Astrocyte (in vitro differentiated cells and primary cell): ENCODE measurements around the gene PLD4. TPM values are rescaled to one million over a fixed set of nuclear protein-coding genes. Genes with fewer than 3 reads are reported as not detected.

ENCODE experiments used
- DNase-seq: peaks from one replicate; pipeline ENCODE4 v3.0.0-alpha.2; 2010; ENCODE audit warnings: low read depth
- FAIRE-seq: peaks from 2 replicates; lab custom pipeline; 2011; peaks lifted over from hg19 to GRCh38; lab: Jason Lieb, UNC
- H2AFZ ChIP-seq: 2 replicates; pipeline ENCODE4 v1.6.0; 2012; ENCODE audit warnings: low read depth, low read length, inconsistent platforms
- H3K27ac ChIP-seq: 2 replicates; pipeline ENCODE4 v1.5.1; 2011; ENCODE audit warnings: low read depth, low read length, inconsistent platforms
- H3K27me3 ChIP-seq: 2 replicates; pipeline ENCODE4 v1.6.0; 2011; ENCODE audit warnings: low read length, inconsistent platforms; ENCODE audit not compliant: insufficient read depth
- H3K36me3 ChIP-seq: 2 replicates; pipeline ENCODE4 v1.5.1; 2011; ENCODE audit warnings: low read length, inconsistent platforms; ENCODE audit not compliant: insufficient read depth
- H3K4me1 ChIP-seq: 2 replicates; pipeline ENCODE4 v1.5.1; 2011; ENCODE audit warnings: low read length, inconsistent platforms; ENCODE audit not compliant: insufficient read depth
- H3K4me2 ChIP-seq: 2 replicates; pipeline ENCODE4 v1.6.0; 2012; ENCODE audit warnings: low read length, inconsistent platforms
- H3K4me3 ChIP-seq: 2 replicates; pipeline ENCODE4 v1.5.1; 2011; ENCODE audit warnings: low read depth, mild to moderate bottlenecking, low read length, inconsistent platforms; ENCODE audit not compliant: insufficient read depth
- H3K79me2 ChIP-seq: 2 replicates; pipeline ENCODE4 v1.6.0; 2012; ENCODE audit warnings: mild to moderate bottlenecking, low read length, inconsistent platforms; ENCODE audit not compliant: insufficient read depth
- H3K9ac ChIP-seq: 2 replicates; pipeline ENCODE4 v1.6.0; 2012; ENCODE audit warnings: mild to moderate bottlenecking, low read length, inconsistent platforms
- H3K9me3 ChIP-seq: 2 replicates; pipeline ENCODE4 v1.5.1; 2012; ENCODE audit warnings: low read depth, mild to moderate bottlenecking, low read length, inconsistent platforms; ENCODE audit not compliant: insufficient read depth
- H4K20me1 ChIP-seq: 2 replicates; pipeline ENCODE4 v1.6.0; 2012; ENCODE audit warnings: low read length, inconsistent platforms; ENCODE audit not compliant: insufficient read depth
- H3K27ac Mint-ChIP-seq: one replicate; pipeline ENCODE4 v1.8.0; 2021; ENCODE audit warnings: mild to moderate bottlenecking, mixed read lengths; ENCODE audit not compliant: unreplicated experiment
- H3K27me3 Mint-ChIP-seq: one replicate; pipeline ENCODE4 v1.8.0; 2021; ENCODE audit warnings: low read depth, mixed read lengths; ENCODE audit not compliant: unreplicated experiment
- H3K36me3 Mint-ChIP-seq: one replicate; pipeline ENCODE4 v1.8.0; 2021; ENCODE audit warnings: low read depth, mixed read lengths; ENCODE audit not compliant: unreplicated experiment
- H3K4me1 Mint-ChIP-seq: one replicate; pipeline ENCODE4 v1.8.0; 2021; ENCODE audit warnings: low read depth, mixed read lengths; ENCODE audit not compliant: unreplicated experiment
- H3K4me3 Mint-ChIP-seq: one replicate; pipeline ENCODE4 v1.8.0; 2021; ENCODE audit warnings: mild to moderate bottlenecking, moderate library complexity, mixed read lengths; ENCODE audit not compliant: unreplicated experiment
- H3K9me3 Mint-ChIP-seq: one replicate; pipeline ENCODE4 v1.8.0; 2021; ENCODE audit warnings: mild to moderate bottlenecking, mixed read lengths; ENCODE audit not compliant: unreplicated experiment
- EZH2 ChIP-seq: IDR thresholded peaks from 2 replicates; pipeline ENCODE4 v1.6.1; 2012; ENCODE audit warnings: mild to moderate bottlenecking, low read length, inconsistent platforms; ENCODE audit not compliant: insufficient read depth
- total RNA-seq: library from RNA; stranded (reverse); gene quantifications from 2 replicates; pipeline ENCODE4 v1.2.1, GENCODE V29; 2021
- TF ChIP-seq, protein P1 (sequence below): IDR thresholded peaks from 2 replicates; pipeline ENCODE4 v1.5.1; 2011; ENCODE audit warnings: low read depth, mild to moderate bottlenecking, inconsistent platforms, low read length, moderate library complexity; ENCODE audit not compliant: insufficient read depth

Gene PLD4
- total RNA-seq, 1 donor from 2014 or later = 0.14 TPM

DNA sequence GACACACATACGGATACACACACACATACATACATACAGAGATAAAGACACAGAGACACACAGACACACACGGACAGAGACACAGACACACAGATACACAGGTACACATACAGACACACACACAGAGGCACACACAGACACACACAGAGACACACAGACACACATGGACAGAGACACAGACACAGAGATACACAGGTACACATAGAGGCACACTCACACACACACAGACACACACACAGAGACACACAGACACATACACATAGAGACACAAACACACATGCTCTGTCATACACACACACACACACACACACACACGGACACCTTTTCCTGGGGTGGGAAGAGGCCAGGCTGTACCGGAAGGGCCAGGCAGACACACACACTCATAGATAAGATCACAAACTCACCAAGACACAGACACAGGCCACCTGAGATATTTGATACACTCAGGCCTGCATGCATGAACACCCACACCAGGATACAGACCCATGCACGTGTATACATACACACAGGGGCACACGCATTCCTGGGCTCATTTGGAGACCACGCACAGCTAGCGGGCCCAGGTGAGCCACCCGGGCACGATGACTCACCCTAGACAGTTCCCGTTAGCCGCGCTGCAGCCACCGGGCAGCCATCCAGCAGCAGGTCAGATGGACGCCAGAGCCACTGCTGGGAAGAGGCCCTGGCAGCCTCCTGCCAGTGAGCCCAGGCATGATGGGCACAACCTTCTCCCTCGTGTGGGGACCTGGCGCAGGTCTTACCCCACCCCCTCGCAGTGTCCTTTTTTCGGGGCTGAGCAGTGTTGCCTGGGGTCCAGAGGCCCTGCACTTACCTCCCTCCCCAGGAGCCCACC, 55.3 kb downstream of the PLD4 start:
- peak overlapping the region; percentile 51 for H3K4me2 ChIP-seq
- no peaks in the 10 kb centered on the region for H3K9me3 Mint-ChIP-seq
- H3K36me3 ChIP-seq = no peaks in the 10 kb centered on the region
- no peak overlapping the region for H3K9ac ChIP-seq
- TF ChIP-seq, protein P1, sequence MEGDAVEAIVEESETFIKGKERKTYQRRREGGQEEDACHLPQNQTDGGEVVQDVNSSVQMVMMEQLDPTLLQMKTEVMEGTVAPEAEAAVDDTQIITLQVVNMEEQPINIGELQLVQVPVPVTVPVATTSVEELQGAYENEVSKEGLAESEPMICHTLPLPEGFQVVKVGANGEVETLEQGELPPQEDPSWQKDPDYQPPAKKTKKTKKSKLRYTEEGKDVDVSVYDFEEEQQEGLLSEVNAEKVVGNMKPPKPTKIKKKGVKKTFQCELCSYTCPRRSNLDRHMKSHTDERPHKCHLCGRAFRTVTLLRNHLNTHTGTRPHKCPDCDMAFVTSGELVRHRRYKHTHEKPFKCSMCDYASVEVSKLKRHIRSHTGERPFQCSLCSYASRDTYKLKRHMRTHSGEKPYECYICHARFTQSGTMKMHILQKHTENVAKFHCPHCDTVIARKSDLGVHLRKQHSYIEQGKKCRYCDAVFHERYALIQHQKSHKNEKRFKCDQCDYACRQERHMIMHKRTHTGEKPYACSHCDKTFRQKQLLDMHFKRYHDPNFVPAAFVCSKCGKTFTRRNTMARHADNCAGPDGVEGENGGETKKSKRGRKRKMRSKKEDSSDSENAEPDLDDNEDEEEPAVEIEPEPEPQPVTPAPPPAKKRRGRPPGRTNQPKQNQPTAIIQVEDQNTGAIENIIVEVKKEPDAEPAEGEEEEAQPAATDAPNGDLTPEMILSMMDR = no peak
- TF ChIP-seq EZH2 = no peak
- H3K9me3 ChIP-seq = no peaks in the 10 kb centered on the region
- H3K27me3 Mint-ChIP-seq = peaks cover 33% of the 10 kb centered on the region
- H4K20me1 ChIP-seq = peaks cover 16% of the 10 kb centered on the region
- peaks cover 14% of the 10 kb centered on the region for H3K79me2 ChIP-seq
- no peaks in the 10 kb centered on the region for H3K27me3 ChIP-seq
- no peak overlapping the region for H3K27ac ChIP-seq
- no peaks in the 10 kb centered on the region for H3K36me3 Mint-ChIP-seq
- peak overlapping the region; percentile 10 for H3K4me3 Mint-ChIP-seq
- FAIRE-seq = no peak
- no peak overlapping the region for H3K4me3 ChIP-seq
- no peak overlapping the region for H3K27ac Mint-ChIP-seq
- H3K4me1 ChIP-seq = peaks cover 29% of the 10 kb centered on the region
- H2AFZ ChIP-seq = no peak overlapping the region
- DNase-seq = peak; percentile 49
- peaks cover 2% of the 10 kb centered on the region for H3K4me1 Mint-ChIP-seq

DNA sequence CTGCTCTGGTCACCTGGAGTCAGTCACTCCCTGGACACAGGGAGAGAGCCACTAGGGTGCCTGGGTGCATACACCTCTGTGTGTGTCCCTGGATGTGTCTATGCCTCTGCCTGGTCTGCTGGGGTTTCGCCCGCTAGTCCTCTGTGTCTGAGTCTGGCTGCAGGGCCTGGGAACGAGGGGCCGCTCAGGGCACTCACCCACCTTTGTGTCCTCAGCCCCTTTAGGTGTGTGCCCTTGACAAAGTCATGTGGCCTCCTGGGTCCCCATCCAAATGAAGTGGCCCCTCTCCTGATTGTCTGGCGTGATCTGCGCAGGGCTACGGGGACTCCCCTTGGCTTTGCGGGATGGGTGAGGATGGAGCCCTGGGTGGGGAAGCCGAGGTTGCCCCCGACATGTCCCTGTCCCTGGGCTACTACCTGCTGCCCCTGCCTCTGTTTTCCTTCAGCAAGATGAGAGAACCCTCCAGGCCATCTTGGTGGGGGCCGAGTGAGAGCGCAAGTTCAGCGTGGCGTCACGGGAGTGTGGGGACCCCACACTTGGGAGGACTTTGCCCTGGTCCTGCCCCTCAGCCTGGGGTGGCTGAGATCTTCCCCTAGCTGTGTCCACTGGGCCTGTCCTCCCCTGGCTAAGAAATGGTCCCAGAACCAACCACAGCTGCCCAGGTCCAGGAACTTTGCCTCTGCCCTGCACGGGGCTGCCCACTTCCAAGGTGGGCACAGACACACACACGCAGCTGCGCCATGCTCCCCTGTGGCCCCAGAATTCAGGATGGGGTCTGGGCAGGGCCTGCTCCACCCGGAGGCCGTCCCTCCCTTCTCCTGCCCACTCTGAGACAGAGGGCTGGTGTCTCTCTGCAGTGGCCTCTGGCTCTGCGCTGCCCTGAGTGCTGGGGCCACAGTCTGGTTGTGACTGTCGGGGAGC, 56.2 kb downstream of the PLD4 start:
- Mint-ChIP-seq H3K27me3 (peaks cover 33% of the 10 kb centered on the region), H3K4me3 (no peak overlapping the region), H3K9me3 (no peaks in the 10 kb centered on the region), H3K4me1 (peaks cover 2% of the 10 kb centered on the region), H3K27ac (no peak overlapping the region), H3K36me3 (no peaks in the 10 kb centered on the region)
- DNase-seq (no peak), FAIRE-seq (no peak)
- H3K9ac ChIP-seq = no peak overlapping the region
- H4K20me1 ChIP-seq = peaks cover 13% of the 10 kb centered on the region
- no peak overlapping the region for H2AFZ ChIP-seq
- TF ChIP-seq EZH2 = no peak
- TF ChIP-seq, protein P1 = no peak
- H3K4me3 ChIP-seq = no peak overlapping the region
- no peak overlapping the region for H3K27ac ChIP-seq
- no peaks in the 10 kb centered on the region for H3K27me3 ChIP-seq
- no peaks in the 10 kb centered on the region for H3K9me3 ChIP-seq
- H3K4me2 ChIP-seq = no peak overlapping the region
- H3K36me3 ChIP-seq = no peaks in the 10 kb centered on the region
- peaks cover 29% of the 10 kb centered on the region for H3K4me1 ChIP-seq
- H3K79me2 ChIP-seq = peaks cover 9% of the 10 kb centered on the region
